H1 (cell line): ENCODE measurements around the gene STX18. TPM values are rescaled to one million over a fixed set of nuclear protein-coding genes. Genes with fewer than 3 reads are reported as not detected.

Source experiments
- CTCF ChIA-PET: fragments of 300-600 bp; sonication (Branson Sonifier 250); formaldehyde crosslinking; loops from one replicate; lab custom pipeline; 2021; ENCODE audit not compliant: partially characterized antibody; lab: Charles Lee
- POLR2A ChIA-PET: fragments of 300-600 bp; sonication (Branson Sonifier 250); formaldehyde crosslinking; loops from one replicate; lab custom pipeline; 2021; ENCODE audit warnings: inconsistent platforms; ENCODE audit not compliant: partially characterized antibody; lab: Charles Lee
- DNase-seq, 2 experiments: peaks; one replicate each; pipeline versions ENCODE4 v3.0.0 to v3.0.0-alpha.2; 2010 to 2022; ENCODE audit warnings: low spot score in 2 of 2, low read depth in 1 of 2, mixed read lengths in 1 of 2
- FAIRE-seq: peaks from 2 replicates; lab custom pipeline; 2011; peaks lifted over from hg19 to GRCh38; lab: Jason Lieb, UNC
- H2AFZ ChIP-seq: 2 replicates; pipeline ENCODE4 v1.8.1; 2012; ENCODE audit warnings: low read length, inconsistent platforms
- H2AK5ac ChIP-seq: 2 replicates; pipeline ENCODE4 v1.6.1; 2013; ENCODE audit warnings: low read depth, low read length
- H2BK120ac ChIP-seq: replicated peaks from 2 replicates; pipeline ENCODE3; 2013; ENCODE audit warnings: low read depth, low read length, inconsistent platforms
- H2BK12ac ChIP-seq: 2 replicates; pipeline ENCODE4 v1.6.1; 2013; ENCODE audit warnings: low read depth, low read length
- H2BK15ac ChIP-seq: 2 replicates; pipeline ENCODE4 v1.6.1; 2013; ENCODE audit warnings: low read length
- H2BK20ac ChIP-seq: 2 replicates; pipeline ENCODE4 v1.6.1; 2013; ENCODE audit warnings: low read length
- H2BK5ac ChIP-seq: 2 replicates; pipeline ENCODE4 v1.6.1; 2013; ENCODE audit warnings: low read depth, low read length
- H3K14ac ChIP-seq: 2 replicates; pipeline ENCODE4 v1.6.1; 2013; ENCODE audit warnings: inconsistent platforms; ENCODE audit not compliant: insufficient read length
- H3K18ac ChIP-seq: 2 replicates; pipeline ENCODE4 v1.6.1; 2013; ENCODE audit warnings: low read length; ENCODE audit errors: extremely low read depth
- H3K23ac ChIP-seq: 2 replicates; pipeline ENCODE4 v1.6.1; 2013; ENCODE audit warnings: inconsistent platforms; ENCODE audit not compliant: insufficient read length
- H3K23me2 ChIP-seq: 2 replicates; pipeline ENCODE4 v1.6.1; 2013; ENCODE audit warnings: low read depth, low read length
- H3K27ac ChIP-seq: 2 replicates; pipeline ENCODE4 v1.6.1; 2011; ENCODE audit warnings: low read depth, low read length, inconsistent platforms
- H3K27me3 ChIP-seq, 4 experiments: replicated peaks in 1 of 4; 1 replicate in 1 of 4; 2 replicates in 3 of 4; pipeline versions ENCODE4 v1.6.1 to v1.8.1; 2011 to 2013; ENCODE audit warnings: low read length in 3 of 4, mild to moderate bottlenecking in 3 of 4, inconsistent platforms in 2 of 4, mixed read lengths in 2 of 4, moderate library complexity in 1 of 4; ENCODE audit not compliant: control insufficient read depth in 3 of 4, insufficient read depth in 3 of 4; ENCODE audit errors: extremely low read depth in 1 of 4
- H3K36me3 ChIP-seq, 4 experiments: 2 replicates each; pipeline versions ENCODE4 v1.6.1 to v1.8.1; 2011 to 2013; ENCODE audit warnings: mild to moderate bottlenecking in 4 of 4, low read length in 3 of 4, moderate library complexity in 2 of 4, control low read depth in 1 of 4, inconsistent platforms in 1 of 4; ENCODE audit not compliant: insufficient read depth in 4 of 4, control insufficient read depth in 2 of 4
- H3K4ac ChIP-seq: replicated peaks from 2 replicates; pipeline ENCODE3; 2013; ENCODE audit warnings: low read length, low read depth, mixed read lengths, inconsistent platforms; ENCODE audit not compliant: insufficient read length
- H3K4me1 ChIP-seq, 4 experiments: replicated peaks in 1 of 4; 1 replicate in 1 of 4; 2 replicates in 3 of 4; pipeline versions ENCODE4 v1.6.1 to v1.8.1; 2011 to 2013; ENCODE audit warnings: low read length in 3 of 4, inconsistent platforms in 2 of 4, mixed read lengths in 1 of 4; ENCODE audit not compliant: insufficient read depth in 4 of 4, control insufficient read depth in 3 of 4
- H3K4me2 ChIP-seq, 2 experiments: 2 replicates each; pipeline versions ENCODE4 v1.6.1 to v1.8.1; 2011 to 2013; ENCODE audit warnings: low read depth in 2 of 2, low read length in 2 of 2, control low read depth in 1 of 2, inconsistent platforms in 1 of 2, mild to moderate bottlenecking in 1 of 2; ENCODE audit not compliant: insufficient read depth in 1 of 2
- H3K4me3 ChIP-seq, 4 experiments: fragments of 200-600, 300-600 bp in 1 of 4; sonication (generic), shearing (Covaris generic), sonication (Bioruptor Twin) in 1 of 4; 2 replicates each; pipeline versions ENCODE4 v1.5.1 to v1.8.1; 2011 to 2016; ENCODE audit warnings: low read length in 4 of 4, low read depth in 3 of 4, control low read depth in 2 of 4, inconsistent platforms in 2 of 4, mild to moderate bottlenecking in 2 of 4, mixed read lengths in 1 of 4, moderate library complexity in 1 of 4; ENCODE audit not compliant: insufficient read depth in 2 of 4; ENCODE audit errors: extremely low read depth in 1 of 4
- H3K56ac ChIP-seq: replicated peaks from 2 replicates; pipeline ENCODE3; 2013; ENCODE audit warnings: low read depth, mild to moderate bottlenecking, mixed read lengths, low read length, inconsistent platforms; ENCODE audit not compliant: insufficient read length
- H3K79me1 ChIP-seq: 2 replicates; pipeline ENCODE4 v1.6.1; 2013; ENCODE audit warnings: low read depth, low read length, control low read depth
- H3K79me2 ChIP-seq, 2 experiments: 2 replicates each; pipeline versions ENCODE4 v1.6.1 to v1.8.1; 2012 to 2013; ENCODE audit warnings: low read length in 2 of 2, mild to moderate bottlenecking in 2 of 2, inconsistent platforms in 1 of 2; ENCODE audit not compliant: insufficient read depth in 2 of 2, control insufficient read depth in 1 of 2
- H3K9ac ChIP-seq, 4 experiments: replicated peaks in 1 of 4; 1 replicate in 1 of 4; 2 replicates in 3 of 4; pipeline versions ENCODE4 v1.6.1 to v1.8.1; 2011 to 2013; ENCODE audit warnings: low read depth in 3 of 4, low read length in 3 of 4, control low read depth in 2 of 4, mild to moderate bottlenecking in 2 of 4, moderate library complexity in 2 of 4, inconsistent platforms in 1 of 4; ENCODE audit errors: extremely low read depth in 1 of 4
- H3K9me3 ChIP-seq, 2 experiments: 2 replicates each; pipeline versions ENCODE4 v1.6.1 to v1.8.1; 2012 to 2013; ENCODE audit warnings: mild to moderate bottlenecking in 2 of 2, moderate library complexity in 2 of 2, control low read depth in 1 of 2, inconsistent platforms in 1 of 2, low read depth in 1 of 2, low read length in 1 of 2, mixed read lengths in 1 of 2; ENCODE audit not compliant: insufficient read depth in 2 of 2
- H4K20me1 ChIP-seq, 2 experiments: replicated peaks in 1 of 2; 2 replicates each; pipeline versions ENCODE3 to v1.8.1; 2011 to 2013; ENCODE audit warnings: inconsistent platforms in 2 of 2, low read length in 2 of 2, mild to moderate bottlenecking in 1 of 2; ENCODE audit not compliant: insufficient read depth in 2 of 2, control insufficient read depth in 1 of 2
- H4K5ac ChIP-seq: 2 replicates; pipeline ENCODE4 v1.6.1; 2013; ENCODE audit warnings: low read length, low read depth, mixed read lengths, inconsistent platforms; ENCODE audit not compliant: insufficient read length
- H4K8ac ChIP-seq: 2 replicates; pipeline ENCODE4 v1.8.0; 2013; ENCODE audit warnings: mild to moderate bottlenecking, moderate library complexity, low read length, inconsistent platforms; ENCODE audit not compliant: insufficient read depth; ENCODE audit errors: extremely low read depth
- H4K91ac ChIP-seq: replicated peaks from 2 replicates; pipeline ENCODE3; 2013; ENCODE audit warnings: low read length, mixed read lengths, inconsistent platforms; ENCODE audit not compliant: insufficient read length
- POLR2A ChIP-seq, 2 experiments: IDR thresholded peaks; 1 replicate in 1 of 2; 2 replicates in 1 of 2; pipeline ENCODE4 v1.6.1; 2011; ENCODE audit warnings: low read depth in 2 of 2, low read length in 2 of 2, mild to moderate bottlenecking in 2 of 2; ENCODE audit errors: control extremely low read depth in 1 of 2
- POLR2AphosphoS5 ChIP-seq: IDR thresholded peaks from 2 replicates; pipeline ENCODE4 v1.6.1; 2011; ENCODE audit warnings: low read depth, low read length
- SRF ChIP-seq: IDR thresholded peaks from 2 replicates; pipeline ENCODE4 v1.6.1; 2011; ENCODE audit warnings: mild to moderate bottlenecking, low read depth, low read length, moderate library complexity
- SUZ12 ChIP-seq: fragments of 200-600 bp; sonication (generic); IDR thresholded peaks from 2 replicates; pipeline ENCODE4 v1.6.1; 2012; ENCODE audit warnings: mild to moderate bottlenecking, inconsistent platforms, low read length, moderate library complexity, mixed read lengths
- WGBS, 2 experiments: shearing (Covaris generic) in 1 of 2; methylation state at CpG; one replicate each; pipeline versions ENCODE4 v1.1.6 to v1.1.7; 2013 to 2015; ENCODE audit warnings: low lambda C conversion rate in 2 of 2, mixed read lengths in 2 of 2, inconsistent platforms in 1 of 2, low coverage in 1 of 2, missing lambda C conversion rate in 1 of 2; ENCODE audit not compliant: insufficient replicate concordance in 2 of 2, insufficient coverage in 1 of 2, insufficient read length in 1 of 2; ENCODE audit errors: extremely low coverage in 1 of 2, missing lambda C conversion rate in 1 of 2; 5-methylcytosine and 5-hydroxymethylcytosine counted together
- polyA plus RNA-seq, 7 experiments: library from polyadenylated mRNA; depleted of rRNA in 3 of 7; stranded (reverse) in 5 of 7; unstranded in 2 of 7; fragments of >200 nt in 5 of 7; fragments of 200-250 nt in 2 of 7; gene quantifications; 1 replicate in 5 of 7; 2 replicates in 1 of 7; 4 replicates in 1 of 7; pipeline versions ENCODE4 v1.2.1 to v1.2.3, GENCODE V29; 2011 to 2013; ENCODE audit warnings: missing spikeins in 2 of 7, mixed read lengths in 2 of 7
- total RNA-seq: library from RNA; stranded (reverse); fragmentation: NEBNext Ultra II Directional; extraction: Animal tissue kit (Norgen Biotek cat#: 25700); gene quantifications from 2 replicates; pipeline ENCODE4 v1.2.1, GENCODE V29; 2021

STX18 gene
- total and polyA plus RNA-seq, 2 of the 8 experiments (the other 6 are each of a cell fraction or from before 2014, with no cell fraction given): 14.6 to 18.3 TPM

DNA sequence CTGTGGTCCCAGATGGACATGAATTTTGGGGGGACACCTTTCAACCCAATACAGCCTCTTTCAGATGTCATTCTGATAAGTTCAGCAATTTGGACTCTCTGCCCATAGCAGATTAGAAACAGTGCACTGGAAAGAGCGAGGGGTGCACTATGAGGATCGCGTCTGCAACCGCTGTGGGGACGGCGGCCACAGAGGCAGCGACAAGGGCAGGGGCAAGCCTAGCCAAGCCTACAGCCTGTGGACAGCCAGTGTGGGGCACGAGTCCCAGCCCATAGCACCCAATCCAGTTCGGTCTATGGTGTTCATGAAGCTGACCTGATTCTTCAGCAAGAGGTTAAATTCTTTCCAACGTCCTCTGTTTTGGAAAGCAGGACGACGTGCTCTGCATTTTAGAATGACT is 164.7 kb downstream of the STX18 start:
- Histone ChIP-seq H4K91ac (no peak overlapping the region), H3K79me1 (no peaks in the 10 kb centered on the region; the same call in 1 of the 2 replicates), H3K27ac (no peak overlapping the region), H4K8ac (no peak overlapping the region; the same call in 1 of the 2 replicates), H3K23me2 (no peaks in the 10 kb centered on the region; the same call in 1 of the 2 replicates), H2BK5ac (no peak overlapping the region), H3K4me3 (no peak overlapping the region), H3K9me3 (no peaks in the 10 kb centered on the region), H3K18ac (no peak overlapping the region), H3K14ac (no peak overlapping the region), H2BK20ac (no peak overlapping the region), H2BK12ac (no peak overlapping the region), H2BK15ac (no peak overlapping the region), H3K56ac (no peak overlapping the region), H3K4me2 (no peak overlapping the region), H4K5ac (no peak overlapping the region), H2AK5ac (no peak overlapping the region), H3K36me3 (no peaks in the 10 kb centered on the region), H3K9ac (no peak overlapping the region), H2AFZ (no peak overlapping the region), H3K79me2 (no peaks in the 10 kb centered on the region), H2BK120ac (no peak overlapping the region), H4K20me1 (no peaks in the 10 kb centered on the region), H3K27me3 (no peaks in the 10 kb centered on the region; a peak in 1 of 7 replicates), H3K23ac (no peak overlapping the region), H3K4me1 (peaks cover 0 to 8% (median 4%) of the 10 kb centered on the region in 4 experiments; a peak in 6 of 7 replicates), H3K4ac (no peak overlapping the region)
- CTCF ChIA-PET: interaction anchor here (1.1 to 4.6 kb wide), 5 partner anchors 10 to 54 kb away, joined by 3 to 17 read pairs (median 4); partner anchors contain the start of gene NSG1
- TF ChIP-seq SRF: no peak
- TF ChIP-seq POLR2AphosphoS5: no peak
- TF ChIP-seq SUZ12: no peak
- TF ChIP-seq POLR2A (IDR thresholded peaks at IDR 0.05; ENCODE audit: control extremely low read depth in 1 of 2, low read depth in 2 of 2, low read length in 2 of 2): no peak
- POLR2A ChIA-PET: no interaction called here
- WGBS, 2 experiments: 95% methylated on average over 12 of the region's 12 CpGs; no CpG with 5 or more reads in 1 of the 2 experiments
- FAIRE-seq (no peak), DNase-seq (no peak)
